ENCODE measurements around the gene ADARB1.

DNA sequence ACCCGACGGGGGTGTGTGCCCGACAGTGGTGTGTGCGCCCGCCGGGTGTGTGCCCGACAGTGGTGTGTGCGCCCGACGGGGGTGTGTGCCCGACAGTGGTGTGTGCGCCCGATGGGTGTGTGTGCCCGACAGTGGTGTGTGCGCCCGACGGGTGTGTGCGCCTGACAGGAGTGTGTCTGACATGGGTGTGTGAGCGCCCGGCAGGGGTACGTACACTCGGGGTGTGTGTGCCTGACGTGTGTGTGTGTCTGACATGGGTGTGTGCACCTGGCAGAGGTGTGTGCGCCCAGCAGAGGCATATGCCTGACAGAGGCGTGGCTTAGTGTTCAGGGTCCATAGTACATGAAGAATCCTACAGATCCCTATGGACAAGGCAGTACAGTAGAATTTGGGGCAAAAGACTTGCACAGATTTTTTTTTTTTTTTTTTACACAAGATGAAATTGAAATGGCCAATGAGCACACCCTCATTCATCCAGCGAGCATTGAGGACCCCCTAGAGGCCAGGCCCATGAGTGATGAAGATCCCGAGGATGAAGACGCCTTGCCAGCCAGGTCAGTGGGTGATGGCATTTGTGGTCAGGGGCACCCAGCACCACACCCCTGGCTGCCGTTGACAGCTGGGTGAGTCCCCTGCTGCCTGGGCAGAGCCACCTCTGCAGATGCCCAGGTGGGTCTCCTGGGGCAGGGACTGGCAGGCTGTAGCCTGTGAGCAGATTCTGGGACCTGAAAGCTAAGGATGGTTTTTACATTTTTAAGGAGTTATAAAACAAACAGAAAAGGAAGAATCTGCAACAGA, 60.1 kb downstream of the ADARB1 start:
- TF ChIP-seq, protein P1, sequence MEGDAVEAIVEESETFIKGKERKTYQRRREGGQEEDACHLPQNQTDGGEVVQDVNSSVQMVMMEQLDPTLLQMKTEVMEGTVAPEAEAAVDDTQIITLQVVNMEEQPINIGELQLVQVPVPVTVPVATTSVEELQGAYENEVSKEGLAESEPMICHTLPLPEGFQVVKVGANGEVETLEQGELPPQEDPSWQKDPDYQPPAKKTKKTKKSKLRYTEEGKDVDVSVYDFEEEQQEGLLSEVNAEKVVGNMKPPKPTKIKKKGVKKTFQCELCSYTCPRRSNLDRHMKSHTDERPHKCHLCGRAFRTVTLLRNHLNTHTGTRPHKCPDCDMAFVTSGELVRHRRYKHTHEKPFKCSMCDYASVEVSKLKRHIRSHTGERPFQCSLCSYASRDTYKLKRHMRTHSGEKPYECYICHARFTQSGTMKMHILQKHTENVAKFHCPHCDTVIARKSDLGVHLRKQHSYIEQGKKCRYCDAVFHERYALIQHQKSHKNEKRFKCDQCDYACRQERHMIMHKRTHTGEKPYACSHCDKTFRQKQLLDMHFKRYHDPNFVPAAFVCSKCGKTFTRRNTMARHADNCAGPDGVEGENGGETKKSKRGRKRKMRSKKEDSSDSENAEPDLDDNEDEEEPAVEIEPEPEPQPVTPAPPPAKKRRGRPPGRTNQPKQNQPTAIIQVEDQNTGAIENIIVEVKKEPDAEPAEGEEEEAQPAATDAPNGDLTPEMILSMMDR (IDR thresholded peaks at IDR 0.05): no peak
- no peak for TF ChIP-seq EP300 (IDR thresholded peaks at IDR 0.05)

All from stomach (tissue), 4 donors.